ENCODE measurements around the gene CLNK.

DNA sequence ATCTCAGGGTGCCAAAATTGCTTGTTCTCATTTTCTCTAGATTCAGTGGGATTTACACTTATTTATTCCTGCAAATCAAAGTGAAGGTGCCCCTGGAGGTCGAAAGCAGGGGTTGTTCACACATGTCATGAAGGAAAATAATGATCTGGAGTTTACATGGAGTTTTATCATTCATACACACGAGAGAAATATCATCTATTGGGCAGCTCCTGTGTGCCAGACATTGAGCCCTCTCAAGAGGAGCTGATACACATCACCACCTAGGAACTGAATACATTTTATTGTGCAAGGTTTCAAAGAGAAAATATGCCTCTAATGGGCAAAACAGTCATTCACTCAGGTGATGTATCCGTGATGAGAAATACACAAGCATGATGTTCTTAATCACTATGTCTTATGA, 23.5 kb downstream of the CLNK start:
- TF ChIP-seq, protein P1, sequence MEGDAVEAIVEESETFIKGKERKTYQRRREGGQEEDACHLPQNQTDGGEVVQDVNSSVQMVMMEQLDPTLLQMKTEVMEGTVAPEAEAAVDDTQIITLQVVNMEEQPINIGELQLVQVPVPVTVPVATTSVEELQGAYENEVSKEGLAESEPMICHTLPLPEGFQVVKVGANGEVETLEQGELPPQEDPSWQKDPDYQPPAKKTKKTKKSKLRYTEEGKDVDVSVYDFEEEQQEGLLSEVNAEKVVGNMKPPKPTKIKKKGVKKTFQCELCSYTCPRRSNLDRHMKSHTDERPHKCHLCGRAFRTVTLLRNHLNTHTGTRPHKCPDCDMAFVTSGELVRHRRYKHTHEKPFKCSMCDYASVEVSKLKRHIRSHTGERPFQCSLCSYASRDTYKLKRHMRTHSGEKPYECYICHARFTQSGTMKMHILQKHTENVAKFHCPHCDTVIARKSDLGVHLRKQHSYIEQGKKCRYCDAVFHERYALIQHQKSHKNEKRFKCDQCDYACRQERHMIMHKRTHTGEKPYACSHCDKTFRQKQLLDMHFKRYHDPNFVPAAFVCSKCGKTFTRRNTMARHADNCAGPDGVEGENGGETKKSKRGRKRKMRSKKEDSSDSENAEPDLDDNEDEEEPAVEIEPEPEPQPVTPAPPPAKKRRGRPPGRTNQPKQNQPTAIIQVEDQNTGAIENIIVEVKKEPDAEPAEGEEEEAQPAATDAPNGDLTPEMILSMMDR (IDR thresholded peaks at IDR 0.05): no peak
- TF ChIP-seq POLR2A (IDR thresholded peaks at IDR 0.05) (no peak), POLR2AphosphoS5 (IDR thresholded peaks at IDR 0.05) (no peak)

Data from transverse colon (tissue), 4 donors.